ENCODE measurements around the gene COL5A2. TPM values are rescaled to one million over a fixed set of nuclear protein-coding genes. Genes with fewer than 3 reads are reported as not detected.

Gene COL5A2
- total and polyA plus RNA-seq, 2 donors (not counting 3 experiments of a cell fraction or from before 2014, with no cell fraction given) = 47.4 to 123 TPM

GRCh38 chr2:189157939-189158338, 21.6 kb downstream of the COL5A2 start:
- POLR2A ChIA-PET = no interaction called here
- H3K36me3 ChIP-seq (ENCODE audit: control insufficient read depth in 2 of 2, extremely low read depth in 1 of 2, insufficient read depth in 2 of 2, low read length in 2 of 2) = no peaks in the 10 kb centered on the region
- no peaks in the 10 kb centered on the region for H3K9me3 ChIP-seq (replicated peaks; ENCODE audit: control insufficient read depth, insufficient read depth, low read length)
- no peak overlapping the region for H2AFZ ChIP-seq (ENCODE audit: low read depth, low read length)
- peak; percentile 34 for DNase-seq (ENCODE audit: low read depth, low spot score)
- H3K27ac ChIP-seq (ENCODE audit: insufficient read depth, low read depth, low read length) = no peak overlapping the region
- H3K4me1 ChIP-seq (ENCODE audit: control insufficient read depth, extremely low read depth, insufficient read depth, low read length) = peaks cover 10% of the 10 kb centered on the region
- no peak overlapping the region for H3K9ac ChIP-seq (replicated peaks; ENCODE audit: extremely low read depth, insufficient read depth, low read length)
- peak overlapping the region; percentile 36 for H3K4me2 ChIP-seq (ENCODE audit: insufficient read depth, low read length)
- no peaks in the 10 kb centered on the region for H3K9me1 ChIP-seq (replicated peaks; ENCODE audit: control insufficient read depth, extremely low read depth, insufficient read depth, low read length)
- no peaks in the 10 kb centered on the region for H3K27me3 ChIP-seq (ENCODE audit: control insufficient read depth in 2 of 2, insufficient read depth in 2 of 2, low read length in 2 of 2)
- BruUV-seq (replicated peaks) = no TSS peak
- CTCF ChIA-PET = interaction anchor here (0.9 to 1.2 kb wide), 3 partner anchors 8 to 43 kb away, joined by 3 to 5 read pairs (median 4); no protein-coding TSS in a partner anchor
- peaks cover 9% of the 10 kb centered on the region for H4K20me1 ChIP-seq (replicated peaks; ENCODE audit: control insufficient read depth, extremely low read depth, insufficient read depth, low read length)
- no peak overlapping the region for H3K4me3 ChIP-seq (replicated peaks in 1 of 3; ENCODE audit: insufficient read depth in 1 of 3, low read depth in 1 of 3, low read length in 3 of 3)
- no peak for FAIRE-seq
- peaks cover 9% of the 10 kb centered on the region for H3K79me2 ChIP-seq (ENCODE audit: control insufficient read depth, insufficient read depth, low read length)
- intact Hi-C loops (cut with micrococcal nuclease) (no loop called here), dilution Hi-C loops (cut with MboI; ENCODE audit: extremely low pct_ligation_motif_present, low sequenced_read_pairs) (no loop called here)
- no peak for TF ChIP-seq FOS (IDR thresholded peaks at IDR 0.05; ENCODE audit: borderline replicate concordance, insufficient read depth, low read length)
- TF ChIP-seq JUN (IDR thresholded peaks at IDR 0.05; ENCODE audit: borderline replicate concordance, insufficient read depth, insufficient read length, low read depth) = no peak
- no peak for TF ChIP-seq MAX (IDR thresholded peaks at IDR 0.05; ENCODE audit: insufficient read depth, insufficient read length)
- no peak for TF ChIP-seq MYC (IDR thresholded peaks at IDR 0.05; ENCODE audit: low read depth, low read length)
- TF ChIP-seq POLR2A (IDR thresholded peaks at IDR 0.05; ENCODE audit: low read depth, low read length) = no peak
- no peak for TF ChIP-seq POLR2AphosphoS5 (IDR thresholded peaks at IDR 0.05; ENCODE audit: insufficient read depth, low read depth, low read length)

- BruUV-seq (replicated peaks) = no TSS peak
- no peak overlapping the region for H3K27ac ChIP-seq (ENCODE audit: insufficient read depth, low read depth, low read length)
- H3K9me3 ChIP-seq (replicated peaks; ENCODE audit: control insufficient read depth, insufficient read depth, low read length) = no peaks in the 10 kb centered on the region
- FAIRE-seq (no peak), DNase-seq (ENCODE audit: low read depth, low spot score) (no peak)
- intact Hi-C loops (cut with micrococcal nuclease) (no loop called here), dilution Hi-C loops (cut with MboI; ENCODE audit: extremely low pct_ligation_motif_present, low sequenced_read_pairs) (no loop called here)
- no peak for TF ChIP-seq POLR2AphosphoS5 (IDR thresholded peaks at IDR 0.05; ENCODE audit: insufficient read depth, low read depth, low read length)
- TF ChIP-seq GATA2 (IDR thresholded peaks at IDR 0.05; ENCODE audit: insufficient read depth, insufficient read length, low read depth, low read length) = no peak
- CTCF ChIA-PET = interaction anchor here (1.1 to 1.2 kb wide), 2 partner anchors 7 to 42 kb away, joined by 3 to 4 read pairs; no protein-coding TSS in a partner anchor
- no peaks in the 10 kb centered on the region for H3K9me1 ChIP-seq (replicated peaks; ENCODE audit: control insufficient read depth, extremely low read depth, insufficient read depth, low read length)
- POLR2A ChIA-PET = no interaction called here
- H3K9ac ChIP-seq (replicated peaks; ENCODE audit: extremely low read depth, insufficient read depth, low read length) = no peak overlapping the region
- no peak overlapping the region for H3K4me3 ChIP-seq (replicated peaks in 1 of 3; ENCODE audit: insufficient read depth in 1 of 3, low read depth in 1 of 3, low read length in 3 of 3)
- H3K79me2 ChIP-seq (ENCODE audit: control insufficient read depth, insufficient read depth, low read length) = peaks cover 10% of the 10 kb centered on the region
- H3K36me3 ChIP-seq (ENCODE audit: control insufficient read depth in 2 of 2, extremely low read depth in 1 of 2, insufficient read depth in 2 of 2, low read length in 2 of 2) = no peaks in the 10 kb centered on the region
- no peaks in the 10 kb centered on the region for H3K27me3 ChIP-seq (ENCODE audit: control insufficient read depth in 2 of 2, insufficient read depth in 2 of 2, low read length in 2 of 2)
- peaks cover 9% of the 10 kb centered on the region for H4K20me1 ChIP-seq (replicated peaks; ENCODE audit: control insufficient read depth, extremely low read depth, insufficient read depth, low read length)
- H3K4me1 ChIP-seq (ENCODE audit: control insufficient read depth, extremely low read depth, insufficient read depth, low read length) = peaks cover 10% of the 10 kb centered on the region
- peak overlapping the region; percentile 36 for H3K4me2 ChIP-seq (ENCODE audit: insufficient read depth, low read length)
- no peak overlapping the region for H2AFZ ChIP-seq (ENCODE audit: low read depth, low read length)
Observed at GRCh38 chr2:189157456-189157855, 22.1 kb downstream of the COL5A2 start.

Measured in endothelial cell of umbilical vein (primary cell).